Dermis blood vessel endothelial cell (primary cell): ENCODE data around the gene CEP55. TPM values are rescaled to one million over a fixed set of nuclear protein-coding genes. Genes with fewer than 3 reads are reported as not detected.
A peak's percentile ranks its signal among the peaks of the same experiment; 100 is the strongest.
"Not testable (repeated sequence)": the region's sequence is repeated elsewhere in the genome, so short reads cannot be mapped to it uniquely, and the experiment has no call there.

Experiments
- DNase-seq: peaks from one replicate; pipeline ENCODE4 v3.0.0; 2010
- total RNA-seq: library from RNA; depleted of rRNA; stranded (reverse); fragments of >200 nt; gene quantifications from 2 replicates; pipeline ENCODE4 v1.2.3, GENCODE V29; 2014

Gene CEP55
- 18.9 and 100 TPM in 2 replicates for total RNA-seq

DNA sequence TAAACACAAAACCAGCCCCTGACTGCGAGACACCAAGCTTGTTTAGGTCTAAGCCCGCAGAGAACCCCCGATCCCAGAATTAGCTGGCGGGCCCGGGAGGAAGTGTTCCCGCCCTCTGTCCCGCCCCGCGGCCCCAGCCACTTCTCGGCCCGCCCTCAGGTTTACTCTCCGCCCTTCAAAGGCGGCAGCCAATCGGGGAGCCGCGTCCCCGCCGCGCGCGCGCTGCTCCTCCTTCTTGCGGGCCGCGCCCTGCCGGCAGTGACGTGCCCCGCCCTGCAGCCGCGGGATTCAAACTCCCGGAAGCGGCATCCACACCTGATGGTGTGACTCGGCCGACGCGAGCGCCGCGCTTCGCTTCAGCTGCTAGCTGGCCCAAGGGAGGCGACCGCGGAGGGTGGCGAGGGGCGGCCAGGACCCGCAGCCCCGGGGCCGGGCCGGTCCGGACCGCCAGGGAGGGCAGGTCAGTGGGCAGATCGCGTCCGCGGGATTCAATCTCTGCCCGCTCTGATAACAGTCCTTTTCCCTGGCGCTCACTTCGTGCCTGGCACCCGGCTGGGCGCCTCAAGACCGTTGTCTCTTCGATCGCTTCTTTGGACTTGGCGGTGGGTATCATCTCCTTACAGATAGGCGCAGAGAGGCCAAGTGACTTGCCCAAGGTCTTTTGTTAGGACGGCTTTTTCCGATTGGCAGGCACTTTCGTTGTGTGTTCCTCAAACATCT lies at the start of gene CEP55:
Gene CEP55 (plus strand): TSS at position 291 of the 720 bp plus-strand sequence. CDS start 3,440 bp downstream, outside the sequence.
- DNase-seq: peak; percentile 96

DNA sequence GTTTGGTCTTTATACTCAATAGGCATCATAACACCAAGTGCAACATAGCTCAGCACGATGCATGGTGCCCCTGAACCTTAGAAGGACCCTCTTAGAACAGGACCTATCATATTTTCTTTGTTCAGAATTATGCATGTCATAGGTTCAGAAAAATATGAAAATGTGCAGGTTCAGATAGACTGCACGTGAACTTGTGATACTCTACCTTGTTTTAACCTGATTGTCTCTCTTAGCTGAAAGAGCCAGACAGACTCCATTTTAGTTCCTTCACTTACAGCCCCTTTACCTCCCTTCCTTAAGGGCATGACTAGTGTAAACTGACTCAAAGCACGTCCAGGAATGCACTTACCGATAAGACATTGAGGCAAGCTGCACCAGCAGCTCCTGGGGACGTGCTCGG lies 49.4 kb upstream of the CEP55 start:
- DNase-seq: no peak

DNA sequence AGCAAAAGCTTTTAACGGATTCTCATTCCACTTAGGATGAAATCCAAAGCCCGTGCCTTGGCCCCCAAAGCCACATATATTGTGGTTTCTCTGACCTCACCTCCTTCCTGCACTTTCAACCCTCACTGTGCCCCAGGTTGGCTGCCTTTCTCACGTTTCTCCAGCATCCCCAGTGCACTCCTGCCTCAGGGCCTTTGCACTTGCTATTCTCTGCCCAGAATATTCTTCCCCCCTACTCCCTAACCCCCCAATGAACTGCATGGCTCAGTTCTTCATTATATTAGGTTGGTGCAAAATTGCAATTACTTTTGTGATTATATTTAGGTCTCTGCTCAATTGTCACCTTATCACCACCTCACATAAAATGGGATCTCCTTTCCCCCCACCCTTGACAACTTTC lies 48.4 kb upstream of the CEP55 start:
- no peak for DNase-seq

DNA sequence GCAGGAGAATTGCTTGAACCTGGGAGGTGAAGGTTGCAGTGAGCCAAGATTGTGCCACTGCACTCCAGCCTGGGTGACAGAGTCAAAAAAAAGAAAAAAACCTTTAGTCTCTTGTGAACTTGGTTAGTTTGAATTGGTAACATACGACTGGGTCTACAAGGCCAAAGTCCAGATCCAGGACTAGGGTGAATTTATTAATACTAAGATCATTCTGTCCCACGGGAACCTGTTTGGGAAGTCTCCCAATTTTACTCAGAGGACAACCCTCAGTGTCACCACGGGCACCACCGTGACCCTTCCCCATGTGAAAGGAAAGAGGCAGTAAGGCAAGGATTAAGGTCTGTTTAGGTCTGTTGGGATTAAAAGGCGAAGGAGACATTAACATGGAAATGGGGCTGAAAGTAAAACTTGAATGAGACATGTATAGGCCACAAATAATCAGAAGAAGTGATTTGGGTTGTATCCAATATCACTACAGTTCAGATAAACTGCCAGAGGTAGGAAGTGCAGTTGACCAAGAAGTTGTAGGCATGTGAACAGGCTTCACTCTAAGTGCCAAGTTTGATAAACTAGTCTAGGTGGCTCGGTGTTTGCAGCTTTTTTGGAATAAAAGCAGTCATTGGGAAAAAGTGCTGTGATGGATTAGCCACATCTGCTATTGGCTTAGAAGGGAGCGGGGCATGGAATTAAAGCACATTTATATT lies 45.0 kb upstream of the CEP55 start:
- DNase-seq: no peak

DNA sequence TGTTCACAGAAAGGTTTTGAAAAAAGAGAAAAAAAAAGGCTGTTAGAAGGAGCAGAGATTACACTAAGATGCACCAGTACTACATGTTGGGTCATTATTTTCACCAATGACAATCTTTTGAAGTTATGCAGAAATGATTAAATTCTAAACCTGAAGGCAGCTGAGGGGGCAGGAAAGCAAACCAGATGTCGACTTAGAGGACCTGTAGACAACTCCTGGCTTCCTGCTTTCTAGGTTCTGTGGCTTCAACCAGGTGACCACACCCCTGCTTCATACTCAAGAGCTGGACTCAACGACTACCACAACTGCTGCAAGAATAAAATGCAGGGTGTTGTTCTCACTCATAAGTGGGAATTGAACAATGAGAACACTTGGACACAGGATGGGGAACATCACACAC lies 44.3 kb upstream of the CEP55 start:
- DNase-seq: no peak

DNA sequence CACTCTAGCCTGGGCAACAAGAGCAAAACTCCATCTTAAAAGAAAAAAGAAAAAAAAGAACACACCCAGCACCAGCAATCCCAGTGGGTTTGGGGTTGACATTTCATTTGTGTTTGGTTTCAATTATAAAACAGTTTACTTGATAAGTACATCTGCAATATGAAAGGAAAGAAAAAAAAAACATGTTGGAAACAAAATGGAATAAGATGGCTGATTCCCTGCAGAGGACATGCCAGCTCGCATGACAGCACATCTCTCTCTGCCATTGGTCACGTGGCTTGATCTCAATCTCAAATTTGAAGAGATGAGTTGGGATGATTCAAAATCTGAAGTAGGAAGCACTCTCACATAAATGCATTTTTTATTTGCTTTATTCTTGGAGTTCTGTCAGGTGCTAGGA lies 42.3 kb upstream of the CEP55 start:
- no peak for DNase-seq

DNA sequence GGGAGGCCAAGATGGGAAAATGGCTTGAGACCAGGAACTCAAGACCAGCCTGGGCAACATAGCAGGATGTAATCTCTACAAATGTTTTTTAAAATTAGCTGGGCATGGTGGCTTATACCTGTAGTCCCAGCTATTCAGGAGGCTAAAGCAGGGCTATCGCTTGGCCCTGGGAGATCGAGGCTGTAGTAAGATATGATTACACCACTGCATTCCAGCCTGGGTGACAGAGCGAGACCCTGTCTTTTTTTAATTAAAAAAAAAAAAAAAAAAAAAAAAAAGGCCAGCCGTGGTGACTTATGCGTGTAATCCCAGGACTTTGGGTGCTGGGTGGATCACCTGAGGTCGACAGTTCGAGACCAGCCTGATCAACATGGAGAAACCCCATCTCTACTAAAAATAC lies 41.7 kb upstream of the CEP55 start:
- DNase-seq: no peak

DNA sequence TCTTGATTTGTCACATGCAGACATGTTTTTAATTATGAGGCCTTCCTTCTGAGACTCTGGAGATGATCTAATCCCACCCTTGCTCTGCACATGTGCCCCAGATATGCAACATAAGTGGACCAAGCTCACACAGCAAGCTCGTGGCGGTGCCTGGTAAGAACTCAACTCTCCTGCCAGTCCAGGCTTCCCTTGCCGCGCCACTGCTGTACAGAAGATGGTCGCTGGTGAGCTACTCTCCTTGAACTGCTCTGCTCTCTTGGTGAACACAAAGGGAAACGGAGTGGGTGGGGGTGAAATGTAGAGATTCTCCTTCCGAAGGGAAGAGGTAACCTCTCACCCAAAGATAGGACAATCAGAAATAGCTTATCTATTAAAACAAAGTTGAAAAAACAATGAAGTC lies 39.9 kb upstream of the CEP55 start:
- no peak for DNase-seq

DNA sequence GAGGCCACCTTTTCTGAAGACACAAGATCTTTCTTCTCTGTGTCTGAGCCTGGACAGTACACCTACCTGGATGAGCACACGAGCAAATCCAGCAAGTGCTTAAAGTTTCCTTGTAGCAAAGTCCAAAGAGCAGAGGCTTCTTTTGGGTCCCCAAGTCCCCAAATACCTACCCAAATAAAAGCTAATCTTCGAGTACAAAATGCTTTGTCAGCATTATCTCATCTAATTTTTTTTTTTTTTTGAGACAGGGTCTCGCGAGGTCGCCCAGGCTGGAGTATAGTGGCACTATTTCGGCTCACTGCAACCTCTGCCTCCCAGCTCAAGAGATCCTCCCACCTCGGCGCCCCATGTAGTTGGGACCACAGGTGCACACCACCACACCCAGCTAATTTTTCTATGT lies 38.9 kb upstream of the CEP55 start:
- no peak for DNase-seq

DNA sequence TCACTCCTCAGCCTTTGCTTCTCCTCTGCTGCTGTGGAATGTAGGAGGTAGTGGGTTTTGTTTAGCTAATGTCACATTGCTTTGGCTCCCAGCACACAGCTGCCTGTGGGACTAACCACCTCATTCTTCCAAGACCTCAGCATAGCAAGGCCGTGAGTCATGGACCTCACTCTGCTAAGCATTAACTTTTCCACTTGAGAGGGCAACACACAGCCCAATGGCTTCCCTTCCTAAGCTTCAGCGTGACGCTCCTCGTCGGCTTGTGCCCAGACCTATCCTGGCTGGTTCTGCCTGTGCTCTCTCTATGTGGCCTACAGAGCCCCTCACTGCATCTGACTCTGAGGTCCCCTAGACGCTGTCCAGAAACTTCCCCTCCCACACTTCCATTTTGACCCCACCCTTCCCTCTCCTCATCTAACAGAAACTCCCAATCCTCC lies 37.6 kb upstream of the CEP55 start:
- peak; percentile 99 for DNase-seq

DNA sequence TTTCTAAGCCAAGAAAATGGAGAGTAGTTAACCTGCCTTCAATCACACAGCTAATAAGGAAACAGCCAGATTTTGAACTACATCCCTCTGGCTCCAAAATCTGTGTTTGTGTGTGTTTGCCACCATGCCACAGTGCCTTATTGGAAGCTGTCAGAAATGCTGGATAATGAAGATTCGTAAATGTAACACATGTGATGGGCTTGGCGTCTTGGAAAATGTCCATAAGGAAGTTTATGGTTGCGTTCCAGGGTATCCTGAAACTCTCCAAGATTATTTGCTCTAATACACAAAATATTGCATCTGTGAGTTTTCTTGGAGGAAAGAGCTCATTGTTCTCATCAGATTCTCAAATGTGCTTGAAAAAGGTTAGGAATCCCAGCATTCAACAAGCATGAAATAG lies 36.9 kb upstream of the CEP55 start:
- no peak for DNase-seq

DNA sequence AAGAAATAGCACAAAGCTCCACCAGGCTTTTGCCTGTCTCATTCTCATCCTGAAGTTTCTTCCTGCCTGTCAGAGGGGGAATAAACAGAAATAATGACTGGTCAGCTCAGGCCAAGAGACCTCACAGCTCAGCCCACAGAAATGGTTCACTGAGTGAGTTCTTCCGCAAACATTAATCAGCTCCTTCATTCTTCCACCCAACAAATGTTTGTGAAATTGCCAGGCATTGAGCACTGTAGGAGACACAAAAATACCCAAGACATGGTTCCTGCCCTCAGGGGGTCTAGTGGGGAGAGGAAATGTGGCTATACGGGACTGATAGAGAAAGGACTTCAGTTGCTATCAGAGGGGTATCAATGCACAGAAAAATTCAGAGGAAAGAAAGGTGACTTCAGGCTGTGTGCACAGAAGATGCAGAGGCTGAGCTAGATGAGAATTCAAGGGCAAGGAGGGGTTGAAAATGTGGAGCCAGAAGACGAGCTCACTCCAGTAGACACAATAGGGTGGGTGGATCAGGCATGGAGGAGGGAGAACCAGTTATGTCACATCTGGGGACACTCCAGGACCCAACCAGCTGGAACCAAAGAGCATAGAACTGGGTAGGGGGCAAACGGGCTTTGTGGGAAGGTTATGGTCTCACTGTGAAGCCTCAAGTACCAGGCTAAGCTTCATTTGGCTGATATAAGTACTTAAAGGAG lies 35.2 kb upstream of the CEP55 start:
- no peak for DNase-seq

DNA sequence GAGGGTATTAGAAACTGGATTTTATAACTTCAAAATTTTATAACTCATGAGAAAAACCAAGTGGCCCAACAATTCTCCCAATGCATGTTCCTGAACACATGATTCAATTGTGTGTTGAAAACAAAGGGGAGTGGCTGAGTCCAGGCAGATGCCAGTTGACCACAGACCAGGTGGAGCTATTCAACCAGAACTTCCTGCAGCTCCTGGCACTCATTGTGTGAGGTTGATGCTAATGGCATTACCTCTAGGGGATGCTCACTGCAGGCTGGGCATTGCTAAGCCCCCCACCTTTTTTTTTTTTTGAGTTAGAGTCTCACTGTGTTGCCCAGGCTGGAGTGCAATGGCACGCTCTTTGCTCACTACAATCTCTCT lies 34.6 kb upstream of the CEP55 start:
- DNase-seq: peak; percentile 91

DNA sequence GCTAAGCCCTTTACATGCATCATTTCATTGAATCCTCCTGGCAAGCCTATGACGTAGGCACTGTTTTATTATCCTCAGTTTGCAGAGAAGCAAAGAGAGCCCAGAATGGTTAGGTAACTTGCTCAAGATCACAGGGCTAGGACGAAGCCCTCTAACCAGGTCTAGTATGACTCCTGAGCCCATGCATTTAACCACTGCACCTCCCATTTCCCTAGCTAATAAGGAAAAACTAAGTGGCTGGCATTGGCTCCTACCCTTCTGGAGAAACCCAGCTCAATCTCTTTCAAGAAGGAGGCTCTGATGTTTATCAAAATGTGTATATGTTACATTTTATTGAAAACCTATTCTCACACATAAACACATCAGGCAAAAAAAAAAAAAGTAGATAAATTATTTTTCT lies 34.0 kb upstream of the CEP55 start:
- DNase-seq: peak; percentile 71

DNA sequence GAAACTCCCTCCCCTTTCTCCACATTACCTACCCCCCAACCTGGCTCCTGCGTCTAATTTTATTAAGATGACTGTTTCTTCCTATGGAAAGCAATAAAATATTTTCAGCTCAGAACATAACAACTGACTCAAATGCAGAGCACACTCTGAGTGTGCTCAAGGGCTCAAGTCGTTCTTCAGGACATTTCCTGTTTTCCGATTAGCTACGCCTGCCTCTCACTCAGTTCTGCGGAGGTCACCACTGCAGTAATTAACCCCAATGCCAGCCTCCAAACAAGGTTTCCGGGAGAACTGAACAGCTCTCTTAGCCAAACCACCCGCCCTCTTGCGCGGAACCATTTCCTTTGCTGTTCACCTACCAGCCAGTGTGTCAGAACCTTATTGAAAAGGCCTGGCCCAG lies 33.5 kb upstream of the CEP55 start:
- DNase-seq: peak; percentile 99

DNA sequence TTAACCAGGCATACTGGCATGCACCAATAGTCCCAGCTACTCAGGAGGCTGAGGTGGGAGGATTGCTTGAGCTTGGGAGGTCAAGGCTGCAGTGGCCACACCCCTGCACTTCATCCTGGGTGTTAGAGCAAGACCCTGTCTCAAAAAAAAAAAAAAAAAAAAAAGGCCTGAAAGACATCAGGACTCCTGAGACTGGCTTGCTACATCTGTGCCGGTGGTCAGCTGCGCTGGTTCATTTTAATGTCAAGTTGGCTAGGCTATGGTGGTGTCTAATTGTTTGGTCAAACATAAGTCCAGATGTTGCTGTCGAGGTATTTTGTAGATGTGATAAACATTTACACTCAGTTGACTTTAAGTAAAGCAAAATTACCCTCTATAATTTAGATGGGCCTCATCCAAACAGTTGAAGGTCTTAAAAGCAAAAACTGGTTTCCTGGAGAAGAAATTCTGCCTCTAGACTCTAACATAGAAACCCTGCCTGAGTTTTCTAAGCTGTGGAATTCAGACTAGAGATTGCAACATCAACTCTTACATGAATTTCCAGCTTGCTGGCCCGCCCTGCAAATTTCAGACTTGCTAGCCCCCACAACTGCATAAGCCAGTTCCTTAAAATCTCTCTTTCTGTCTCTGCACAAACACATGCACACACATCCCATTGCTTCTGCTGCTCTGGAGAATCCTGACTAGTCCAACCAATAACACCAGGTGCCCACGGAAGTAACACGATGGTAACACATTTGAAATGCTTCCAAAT lies 32.5 kb upstream of the CEP55 start:
- DNase-seq: peak; percentile 29

DNA sequence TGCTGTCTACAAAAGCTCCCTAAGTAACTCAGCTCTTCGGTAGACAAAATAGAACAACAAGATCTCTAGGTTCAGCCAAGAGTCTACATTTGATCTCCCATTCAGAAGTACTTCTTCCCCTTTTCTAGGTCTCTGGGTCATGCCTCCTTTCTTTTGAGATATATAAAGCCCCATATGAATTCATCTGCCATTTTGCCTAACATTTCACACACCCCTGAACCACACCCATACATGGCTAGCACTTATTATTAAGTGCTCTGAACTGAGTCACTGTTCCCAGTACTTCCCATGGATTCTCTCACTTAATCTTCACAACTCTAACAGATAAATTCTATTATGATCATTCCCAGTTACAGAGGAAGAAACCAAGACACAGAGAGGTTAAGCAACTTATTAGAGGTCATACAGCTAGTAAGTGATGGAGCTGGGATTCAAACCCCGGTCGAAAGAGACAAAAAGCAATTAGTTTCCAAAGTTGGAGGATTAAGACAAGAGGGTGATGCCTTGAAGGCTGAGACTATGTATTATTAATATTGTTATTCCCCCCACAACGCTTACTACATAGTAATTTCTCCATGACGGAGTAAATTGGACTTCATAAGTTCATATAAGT lies 31.5 kb upstream of the CEP55 start:
- no peak for DNase-seq

DNA sequence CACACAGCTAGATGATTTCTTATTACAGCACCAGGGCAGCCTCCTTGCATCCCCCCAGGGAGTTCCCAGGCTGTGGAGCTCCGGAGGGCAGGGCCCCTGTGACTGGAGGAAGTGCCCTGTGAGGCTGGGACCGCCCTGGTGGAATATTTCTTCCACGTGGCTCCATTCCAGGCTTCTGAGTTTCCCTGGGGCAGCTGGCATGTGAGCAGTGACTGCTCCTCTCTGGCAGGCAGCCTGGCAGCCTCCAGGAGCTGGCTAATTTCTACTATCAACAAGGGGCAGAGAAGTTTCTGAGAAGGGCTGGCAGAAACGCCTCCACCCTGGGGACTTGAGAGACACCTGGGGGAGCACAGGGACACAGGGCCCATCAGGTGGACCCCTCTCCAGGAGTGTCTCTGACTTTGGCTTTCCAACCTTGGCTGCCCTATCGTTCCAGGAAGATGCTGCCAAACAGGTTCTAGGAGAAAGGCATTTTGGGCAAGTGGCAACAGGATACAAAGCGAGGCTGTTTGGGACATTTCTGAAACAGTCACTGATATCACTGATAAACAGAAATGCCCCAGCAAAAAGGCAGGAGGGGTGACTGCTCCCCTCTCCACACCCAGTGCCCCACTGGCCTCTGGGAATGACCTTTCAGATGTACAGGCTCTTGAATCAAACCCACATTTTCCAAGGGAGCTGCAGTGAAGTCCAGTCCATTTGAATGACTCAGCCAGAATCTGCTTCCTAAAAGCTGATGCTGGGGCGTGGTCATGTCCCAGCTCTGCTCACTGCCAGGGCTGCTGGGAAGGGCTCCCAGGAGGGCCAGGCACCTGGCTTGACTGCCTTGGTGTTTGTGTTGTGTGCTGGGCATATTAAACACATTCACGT lies 30.4 kb upstream of the CEP55 start:
- peak; percentile 97 for DNase-seq

DNA sequence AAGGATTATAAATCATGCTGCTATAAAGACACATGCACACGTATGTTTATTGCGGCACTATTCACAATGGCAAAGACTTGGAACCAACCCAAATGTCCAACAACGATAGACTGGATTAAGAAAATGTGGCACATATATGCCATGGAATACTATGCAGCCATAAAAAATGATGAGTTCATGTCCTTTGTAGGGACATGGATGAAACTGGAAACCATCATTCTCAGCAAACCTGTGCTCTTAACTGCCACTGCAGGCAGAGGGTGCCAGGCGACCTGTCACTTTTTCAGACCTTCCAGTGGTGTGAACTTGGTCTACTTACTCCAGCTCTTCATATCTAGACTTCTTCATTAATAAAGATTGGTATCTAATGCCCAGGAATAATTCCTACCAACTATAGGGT lies 28.8 kb upstream of the CEP55 start:
- DNase-seq: not testable (repeated sequence)

DNA sequence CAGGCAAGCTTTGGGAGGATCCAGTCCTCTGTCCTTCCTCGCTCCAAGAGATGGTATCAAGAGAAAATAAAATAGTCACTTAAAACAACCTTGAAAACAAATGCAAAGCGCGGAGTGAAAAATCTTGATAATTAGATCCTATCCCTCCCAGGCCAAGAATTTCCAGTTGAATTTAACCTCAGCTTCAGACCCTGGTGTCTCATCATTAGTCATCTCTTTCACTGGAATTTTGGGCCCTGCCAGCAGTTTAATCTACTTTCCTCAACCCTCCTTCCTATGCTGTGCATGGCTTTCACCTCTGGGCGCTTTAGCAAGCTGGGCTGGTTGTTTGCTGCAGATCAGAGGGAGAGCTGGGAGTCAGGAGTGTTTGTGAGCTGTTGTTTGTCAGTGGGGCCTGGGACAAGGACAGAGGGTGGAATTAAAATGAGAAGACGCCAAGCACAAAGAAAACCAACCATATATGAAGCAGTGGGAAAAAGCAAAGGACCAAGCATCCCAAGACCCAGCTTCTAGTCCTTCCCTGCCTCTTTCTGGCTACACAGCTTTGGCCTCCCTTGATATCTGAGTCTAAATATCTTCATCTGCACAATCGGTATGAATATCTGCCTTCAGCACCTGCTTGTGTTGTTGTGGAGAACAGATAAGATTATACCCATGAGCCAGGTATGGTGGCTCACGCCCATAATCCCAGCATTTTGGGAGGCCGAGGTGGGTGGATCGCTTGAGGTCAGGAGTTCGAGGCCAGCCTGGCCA lies 27.8 kb upstream of the CEP55 start:
- DNase-seq: peak; percentile 83

DNA sequence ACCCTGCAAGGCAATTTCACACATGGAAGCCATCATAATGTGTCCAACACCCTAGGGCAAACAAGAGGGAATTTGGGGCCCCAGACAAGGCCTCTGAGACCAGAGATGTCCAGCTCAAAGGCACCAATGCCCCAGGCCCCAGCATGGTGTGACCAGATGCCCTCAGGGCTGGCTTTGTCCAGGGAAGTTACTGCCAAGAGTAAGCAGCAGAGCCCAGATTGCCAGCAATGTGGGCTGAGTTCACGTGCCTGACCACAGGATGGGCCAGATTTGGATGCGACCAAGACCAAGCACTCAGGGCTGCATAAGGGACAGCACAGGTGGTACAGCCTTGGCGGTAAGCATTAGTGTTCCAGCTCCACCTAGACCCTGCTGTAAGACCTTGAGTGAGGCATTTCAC lies 27.0 kb upstream of the CEP55 start:
- DNase-seq: no peak
